Measurements from ENCODE around the gene HNRNPA1. TPM values are rescaled to one million over a fixed set of nuclear protein-coding genes. Genes with fewer than 3 reads are reported as not detected.

HNRNPA1 gene
- total and polyA plus RNA-seq, 9 of the 15 experiments (the other 6 are each of a cell fraction or from before 2014, with no cell fraction given) = 1,166 to 2,703 (median 1,815) TPM

- no peak for TF ChIP-seq E2F4 (CRISPR knock-in tag; IDR thresholded peaks at IDR 0.05; ENCODE audit: low read depth)
- no peak for TF ChIP-seq NFYB (IDR thresholded peaks at IDR 0.05; ENCODE audit: extremely low read depth, insufficient read length)
- TF ChIP-seq ZNF764 (CRISPR knock-in tag; IDR thresholded peaks at IDR 0.05; ENCODE audit: low read depth) = no peak
- no peak for TF ChIP-seq RAD51 (IDR thresholded peaks at IDR 0.05; ENCODE audit: borderline replicate concordance, low read depth)
- no peak for TF ChIP-seq SAP30 (IDR thresholded peaks at IDR 0.05; ENCODE audit: borderline replicate concordance, insufficient read depth, low read depth, low read length, poor library complexity, severe bottlenecking)
- TF ChIP-seq RFX5 (IDR thresholded peaks at IDR 0.05; ENCODE audit: low read depth, low read length) = no peak
- TF ChIP-seq GATAD2A (IDR thresholded peaks at IDR 0.05) = no peak
- no peak for TF ChIP-seq ARID3B (CRISPR knock-in tag; IDR thresholded peaks at IDR 0.05; ENCODE audit: borderline replicate concordance)
- TF ChIP-seq TCF7 (IDR thresholded peaks at IDR 0.05; ENCODE audit: borderline replicate concordance) = no peak
- TF ChIP-seq ETV1 (tag; conservative IDR thresholded peaks at IDR 0.05; ENCODE audit: low read depth) = no peak
- TF ChIP-seq GMEB1 (CRISPR knock-in tag; IDR thresholded peaks at IDR 0.05) = no peak
- TF ChIP-seq PHB (CRISPR knock-in tag; IDR thresholded peaks at IDR 0.05) = no peak
- TF ChIP-seq ZNF224 (CRISPR knock-in tag; IDR thresholded peaks at IDR 0.05) = no peak
- no peak for TF ChIP-seq GTF3C2 (IDR thresholded peaks at IDR 0.05; ENCODE audit: borderline replicate concordance, extremely low read depth, insufficient read length)
- TF ChIP-seq DACH1 (IDR thresholded peaks at IDR 0.05; ENCODE audit: partially characterized antibody) = no peak
- TF ChIP-seq DPF2 (IDR thresholded peaks at IDR 0.05) = no peak
Observed at GRCh38 chr12:54287261-54288157, 7.0 kb downstream of the HNRNPA1 start (continued).

All from K562 (cell line).